Midbrain (tissue), 1 donor: ENCODE measurements around the gene OR1S1.
"Not testable (repeated sequence)": the region's sequence is repeated elsewhere in the genome, so short reads cannot be mapped to it uniquely, and the experiment has no call there.

Source experiments
- DNase-seq: peaks from one replicate; lab custom pipeline; 2025; lab: John Stamatoyannopoulos, UW

The OR1S1 gene

GRCh38 chr11:58212420-58212819, at the start of gene OR1S1:
OR1S1 (plus strand) TSS chr11:58212720.
- DNase-seq = not testable (repeated sequence)

GRCh38 chr11:58164389-58164788, 48.1 kb upstream of the OR1S1 start:
- DNase-seq = no peak

GRCh38 chr11:58164990-58165389, 47.5 kb upstream of the OR1S1 start:
- DNase-seq = no peak

GRCh38 chr11:58165504-58166106, 46.9 kb upstream of the OR1S1 start:
- no peak for DNase-seq

- no peak for DNase-seq
These were observed 35.0 kb upstream of the OR1S1 start for GRCh38 chr11:58177409-58178054.

- no peak for DNase-seq
These were observed 34.1 kb upstream of the OR1S1 start for GRCh38 chr11:58178444-58178843.

GRCh38 chr11:58179648-58180047, 32.9 kb upstream of the OR1S1 start:
- no peak for DNase-seq

- no peak for DNase-seq
These were observed 25.6 kb upstream of the OR1S1 start for GRCh38 chr11:58186938-58187337.

GRCh38 chr11:58188770-58189169, 23.8 kb upstream of the OR1S1 start, which contains the start of gene OR9Q2:
OR9Q2 (plus strand) TSS chr11:58189070; CDS start chr11:58190491, 1,421 bp downstream.
- DNase-seq = no peak

- no peak for DNase-seq
These were observed 20.3 kb upstream of the OR1S1 start for GRCh38 chr11:58192229-58192628.

GRCh38 chr11:58193391-58193790, 19.1 kb upstream of the OR1S1 start:
- DNase-seq = no peak

GRCh38 chr11:58195939-58196338, 16.6 kb upstream of the OR1S1 start:
- no peak for DNase-seq

- DNase-seq = no peak
These were observed 13.2 kb upstream of the OR1S1 start for GRCh38 chr11:58199271-58199670.

- DNase-seq = no peak
These were observed 8.5 kb upstream of the OR1S1 start, which contains the start of gene OR1S2 for GRCh38 chr11:58204042-58204441. OR1S2 (minus strand) TSS chr11:58204142; CDS start chr11:58204142, 0 bp downstream.

- no peak for DNase-seq
These were observed 4.0 kb downstream of the OR1S1 start for GRCh38 chr11:58216476-58216875.

GRCh38 chr11:58222721-58223120, 10.2 kb downstream of the OR1S1 start:
- no peak for DNase-seq

GRCh38 chr11:58227956-58228615, 15.6 kb downstream of the OR1S1 start:
- no peak for DNase-seq

- DNase-seq = no peak
These were observed 31.4 kb downstream of the OR1S1 start for GRCh38 chr11:58243954-58244353.

GRCh38 chr11:58254936-58255335, 42.4 kb downstream of the OR1S1 start:
- DNase-seq = no peak

GRCh38 chr11:58259983-58260382, 47.5 kb downstream of the OR1S1 start:
- no peak for DNase-seq
